Naive thymus-derived CD4-positive, alpha-beta T cell (primary cell): ENCODE data around the gene ETS2. TPM values are rescaled to one million over a fixed set of nuclear protein-coding genes. Genes with fewer than 3 reads are reported as not detected.

Source experiments
- ATAC-seq: fragments of 150-1000 bp; cut with Tn5 transposase; 2 replicates; pipeline ENCODE4 v1.10.0; 2021; ENCODE audit warnings: mild to moderate bottlenecking, moderate library complexity
- CTCF ChIA-PET: fragments of 350-600 bp; sonication (Branson Sonifier 250); formaldehyde crosslinking; loops from one replicate; lab custom pipeline; 2021; ENCODE audit warnings: antibody characterized with exemption; lab: Charles Lee
- POLR2A ChIA-PET: fragments of 350-600 bp; sonication (Branson Sonifier 250); formaldehyde crosslinking; loops from one replicate; lab custom pipeline; 2021; ENCODE audit warnings: antibody characterized with exemption, inconsistent platforms; lab: Charles Lee
- DNase-seq, 9 donors: peaks; one replicate each; pipeline versions ENCODE4 v3.0.0 to v3.0.0-alpha.2; 2020 to 2022; ENCODE audit warnings: mixed read lengths in 1 of 9
- H3K27ac ChIP-seq: one replicate; pipeline ENCODE4 v1.7.0; 2013; ENCODE audit warnings: mild to moderate bottlenecking, low read depth, low read length, moderate library complexity
- H3K27me3 ChIP-seq, 2 donors: one replicate each; pipeline ENCODE4 v1.7.0; 2013; ENCODE audit warnings: low read length in 2 of 2, mild to moderate bottlenecking in 2 of 2, moderate library complexity in 2 of 2; ENCODE audit not compliant: control insufficient read depth in 2 of 2, insufficient read depth in 2 of 2
- H3K36me3 ChIP-seq, 3 experiments: 1 replicate in 2 of 3; 2 replicates in 1 of 3; pipeline ENCODE4 v1.7.0; 2013; ENCODE audit warnings: low read length in 3 of 3, mild to moderate bottlenecking in 3 of 3, moderate library complexity in 1 of 3; ENCODE audit not compliant: insufficient read depth in 3 of 3, control insufficient read depth in 2 of 3
- H3K4me1 ChIP-seq, 2 donors: one replicate each; pipeline ENCODE4 v1.7.0; 2013; ENCODE audit warnings: low read length in 2 of 2, mild to moderate bottlenecking in 2 of 2, moderate library complexity in 1 of 2; ENCODE audit not compliant: control insufficient read depth in 2 of 2, insufficient read depth in 2 of 2
- H3K4me3 ChIP-seq: 2 replicates; pipeline ENCODE4 v1.7.0; 2013; ENCODE audit warnings: mild to moderate bottlenecking, low read length
- H3K9me3 ChIP-seq, 3 experiments: 1 replicate in 2 of 3; 2 replicates in 1 of 3; pipeline ENCODE4 v1.7.0; 2013; ENCODE audit warnings: low read length in 3 of 3; ENCODE audit not compliant: control insufficient read depth in 2 of 3
- H3K27ac Mint-ChIP-seq, 9 donors: one replicate each; pipeline ENCODE4 v1.8.0; 2020 to 2022; ENCODE audit warnings: mixed read lengths in 9 of 9, mild to moderate bottlenecking in 8 of 9, moderate library complexity in 5 of 9, inconsistent platforms in 2 of 9
- H3K27me3 Mint-ChIP-seq, 5 donors: one replicate each; pipeline ENCODE4 v1.8.0; 2021 to 2022; ENCODE audit warnings: mixed read lengths in 5 of 5, mild to moderate bottlenecking in 1 of 5
- H3K36me3 Mint-ChIP-seq, 5 donors: one replicate each; pipeline ENCODE4 v1.8.0; 2020 to 2022; ENCODE audit warnings: mixed read lengths in 5 of 5, mild to moderate bottlenecking in 3 of 5, inconsistent platforms in 1 of 5
- H3K4me1 Mint-ChIP-seq, 7 donors: one replicate each; pipeline ENCODE4 v1.8.0; 2020 to 2022; ENCODE audit warnings: mixed read lengths in 7 of 7, mild to moderate bottlenecking in 3 of 7, inconsistent platforms in 1 of 7
- H3K4me3 Mint-ChIP-seq, 10 donors: one replicate each; pipeline ENCODE4 v1.8.0; 2020 to 2022; ENCODE audit warnings: mild to moderate bottlenecking in 10 of 10, mixed read lengths in 10 of 10, moderate library complexity in 6 of 10, inconsistent platforms in 2 of 10
- H3K9me3 Mint-ChIP-seq, 11 donors: one replicate each; pipeline ENCODE4 v1.8.0; 2020 to 2022; ENCODE audit warnings: mixed read lengths in 11 of 11, mild to moderate bottlenecking in 4 of 11, inconsistent platforms in 1 of 11, moderate library complexity in 1 of 11
- intact Hi-C, 2 donors: fragments of 100-400 bp; cut with micrococcal nuclease; formaldehyde crosslinking; loops; one replicate each; pipeline ENCODE4 v1.15.1; 2023
- polyA plus RNA-seq, 2 donors: library from polyadenylated mRNA; unstranded; fragments of 300-500 nt; fragmentation: Illumina TruSeq; gene quantifications; one replicate each; pipeline ENCODE4 v1.2.3, GENCODE V29; 2021
- total RNA-seq, 6 experiments: library from RNA in 5 of 6; stranded (reverse) in 5 of 6; gene quantifications; 1 replicate in 5 of 6; 2 replicates in 1 of 6; pipeline ENCODE4 v1.2.3 and lab custom pipeline; 2021 to 2026

ETS2 gene
- total and polyA plus RNA-seq, 7 experiments from 2014 or later: 3.4 to 61.1 (median 17.1) TPM

GRCh38 chr21:38850277-38850951 is 44.7 kb downstream of the ETS2 start:
- Mint-ChIP-seq H3K36me3 (peaks cover 0 to 3% (median 0%) of the 10 kb centered on the region in 5 donors), H3K9me3 (no peaks in the 10 kb centered on the region), H3K4me3 (no peak overlapping the region), H3K27ac (no peak overlapping the region), H3K27me3 (peaks cover 0 to 6% (median 2%) of the 10 kb centered on the region in 5 donors), H3K4me1 (peaks cover 0 to 3% (median 0%) of the 10 kb centered on the region in 7 donors)
- no peak overlapping the region for H3K27ac ChIP-seq
- ATAC-seq: no peak
- intact Hi-C loops: no loop called here
- CTCF ChIA-PET: no interaction called here
- H3K9me3 ChIP-seq: no peaks in the 10 kb centered on the region
- POLR2A ChIA-PET: interaction anchor here (0.6 kb wide), 1 partner anchor 161 kb away, joined by 4 read pairs; no protein-coding TSS in a partner anchor
- H3K4me3 ChIP-seq: no peak overlapping the region
- no peaks in the 10 kb centered on the region for H3K27me3 ChIP-seq
- no peaks in the 10 kb centered on the region for H3K36me3 ChIP-seq
- no peaks in the 10 kb centered on the region for H3K4me1 ChIP-seq
- no peak for DNase-seq

GRCh38 chr21:38851101-38851500 is 45.4 kb downstream of the ETS2 start:
- peaks cover 0 to 3% (median 0%) of the 10 kb centered on the region in 5 donors for H3K36me3 Mint-ChIP-seq
- H3K9me3 Mint-ChIP-seq: no peaks in the 10 kb centered on the region
- Histone ChIP-seq H3K4me1 (no peaks in the 10 kb centered on the region), H3K36me3 (no peaks in the 10 kb centered on the region), H3K27me3 (no peaks in the 10 kb centered on the region), H3K4me3 (no peak overlapping the region), H3K27ac (no peak overlapping the region), H3K9me3 (no peaks in the 10 kb centered on the region)
- DNase-seq (no peak), ATAC-seq (no peak)
- intact Hi-C loops: no loop called here
- ChIA-PET CTCF (no interaction called here), POLR2A (no interaction called here)
- no peak overlapping the region for H3K27ac Mint-ChIP-seq
- no peak overlapping the region for H3K4me3 Mint-ChIP-seq
- H3K27me3 Mint-ChIP-seq: peaks cover 0 to 6% (median 2%) of the 10 kb centered on the region in 5 donors
- peaks cover 0 to 3% (median 0%) of the 10 kb centered on the region in 7 donors for H3K4me1 Mint-ChIP-seq

GRCh38 chr21:38852278-38852677 is 46.5 kb downstream of the ETS2 start:
- Mint-ChIP-seq H3K36me3 (peaks cover 0 to 3% (median 0%) of the 10 kb centered on the region in 5 donors), H3K9me3 (no peaks in the 10 kb centered on the region), H3K27ac (no peak overlapping the region), H3K4me3 (no peak overlapping the region), H3K27me3 (peaks cover 0 to 6% (median 2%) of the 10 kb centered on the region in 5 donors), H3K4me1 (peaks cover 0 to 3% (median 0%) of the 10 kb centered on the region in 7 donors)
- ATAC-seq (no peak), DNase-seq (no peak)
- ChIA-PET POLR2A (no interaction called here), CTCF (no interaction called here)
- Histone ChIP-seq H3K36me3 (no peaks in the 10 kb centered on the region), H3K27me3 (no peaks in the 10 kb centered on the region), H3K9me3 (no peaks in the 10 kb centered on the region), H3K4me3 (no peak overlapping the region), H3K27ac (no peak overlapping the region), H3K4me1 (no peaks in the 10 kb centered on the region)
- intact Hi-C loops: no loop called here

- Histone ChIP-seq H3K36me3 (no peaks in the 10 kb centered on the region), H3K4me1 (no peaks in the 10 kb centered on the region), H3K27me3 (no peaks in the 10 kb centered on the region), H3K4me3 (no peak overlapping the region), H3K27ac (no peak overlapping the region), H3K9me3 (no peaks in the 10 kb centered on the region)
- H3K4me1 Mint-ChIP-seq: peaks cover 0 to 3% (median 0%) of the 10 kb centered on the region in 7 donors
- no peaks in the 10 kb centered on the region for H3K9me3 Mint-ChIP-seq
- no peak overlapping the region for H3K27ac Mint-ChIP-seq
- H3K27me3 Mint-ChIP-seq: peaks cover 0 to 6% (median 2%) of the 10 kb centered on the region in 5 donors
- CTCF ChIA-PET: no interaction called here
- peaks cover 0 to 3% (median 0%) of the 10 kb centered on the region in 5 donors for H3K36me3 Mint-ChIP-seq
- no peak overlapping the region for H3K4me3 Mint-ChIP-seq
- intact Hi-C loops: no loop called here
- POLR2A ChIA-PET: no interaction called here
- DNase-seq: no peak
- ATAC-seq: no peak
Measured at GRCh38 chr21:38852708-38853107, 47.0 kb downstream of the ETS2 start.

- ChIA-PET POLR2A (no interaction called here), CTCF (no interaction called here)
- Mint-ChIP-seq H3K27me3 (peaks cover 0 to 6% (median 2%) of the 10 kb centered on the region in 5 donors), H3K4me3 (no peak overlapping the region), H3K9me3 (no peaks in the 10 kb centered on the region), H3K27ac (no peak overlapping the region), H3K36me3 (peaks cover 0 to 3% (median 0%) of the 10 kb centered on the region in 5 donors), H3K4me1 (peaks cover 0 to 3% (median 0%) of the 10 kb centered on the region in 7 donors)
- H3K4me1 ChIP-seq: no peaks in the 10 kb centered on the region
- no peaks in the 10 kb centered on the region for H3K9me3 ChIP-seq
- no peak overlapping the region for H3K27ac ChIP-seq
- DNase-seq (no peak), ATAC-seq (no peak)
- no peaks in the 10 kb centered on the region for H3K27me3 ChIP-seq
- intact Hi-C loops: no loop called here
- H3K36me3 ChIP-seq: no peaks in the 10 kb centered on the region
- no peak overlapping the region for H3K4me3 ChIP-seq
Measured at GRCh38 chr21:38853421-38853919, 47.7 kb downstream of the ETS2 start.

- ATAC-seq (no peak), DNase-seq (no peak)
- Histone ChIP-seq H3K9me3 (no peaks in the 10 kb centered on the region), H3K4me1 (no peaks in the 10 kb centered on the region), H3K4me3 (no peak overlapping the region), H3K27me3 (no peaks in the 10 kb centered on the region), H3K27ac (no peak overlapping the region), H3K36me3 (no peaks in the 10 kb centered on the region)
- Mint-ChIP-seq H3K4me1 (peaks cover 0 to 2% (median 0%) of the 10 kb centered on the region in 7 donors), H3K27ac (no peak overlapping the region), H3K27me3 (peaks cover 0 to 19% (median 2%) of the 10 kb centered on the region in 5 donors), H3K36me3 (peaks cover 0 to 3% (median 0%) of the 10 kb centered on the region in 5 donors), H3K4me3 (no peak overlapping the region), H3K9me3 (no peaks in the 10 kb centered on the region)
- POLR2A ChIA-PET: no interaction called here
- CTCF ChIA-PET: no interaction called here
- intact Hi-C loops: no loop called here
Measured at GRCh38 chr21:38857152-38857825, 51.6 kb downstream of the ETS2 start.
